GM21381 (cell line): ENCODE data around the gene MAP2K7.
A peak's percentile ranks its signal among the peaks of the same experiment; 100 is the strongest.

ENCODE experiments used
- ATAC-seq: cut with Tn5 transposase; IDR thresholded peaks from one replicate; pipeline ENCODE4 v1.9.1; 2021; ENCODE audit warnings: mild to moderate bottlenecking, moderate library complexity; ENCODE audit not compliant: unreplicated experiment

MAP2K7 gene

DNA sequence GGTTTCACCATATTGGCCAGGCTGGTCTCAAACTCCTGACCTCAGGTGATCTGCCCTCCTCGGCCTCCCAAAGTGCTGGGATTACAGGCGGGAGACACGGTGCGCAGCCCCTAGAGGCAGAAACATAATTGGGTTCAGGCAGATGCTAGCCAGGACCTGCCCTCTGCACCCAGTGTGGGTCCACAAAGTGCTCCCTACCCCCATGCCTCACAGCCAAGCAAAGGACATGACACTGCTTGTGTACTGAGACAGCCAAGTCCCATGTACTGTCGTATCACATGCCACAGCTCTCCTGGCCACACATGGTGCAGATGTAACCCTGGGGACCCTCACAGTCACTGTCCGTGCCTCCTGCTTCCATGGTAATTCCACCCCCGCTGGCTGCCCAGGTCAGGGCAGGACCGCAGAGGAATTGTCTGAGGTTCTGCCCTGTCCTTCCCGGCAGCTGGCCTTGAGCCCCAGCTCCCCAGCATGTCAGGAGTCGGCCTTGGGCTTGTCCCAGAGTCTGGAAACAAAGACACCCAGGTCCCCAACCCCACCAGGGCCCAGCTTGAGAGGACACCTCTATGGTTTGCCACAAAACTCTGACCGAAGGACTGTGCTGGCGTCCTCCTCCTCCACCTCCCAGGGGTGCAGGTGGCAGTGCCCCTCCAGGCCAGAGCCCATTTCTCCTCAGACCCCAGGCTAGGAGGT is 37.1 kb upstream of the MAP2K7 start:
- ATAC-seq: no peak

DNA sequence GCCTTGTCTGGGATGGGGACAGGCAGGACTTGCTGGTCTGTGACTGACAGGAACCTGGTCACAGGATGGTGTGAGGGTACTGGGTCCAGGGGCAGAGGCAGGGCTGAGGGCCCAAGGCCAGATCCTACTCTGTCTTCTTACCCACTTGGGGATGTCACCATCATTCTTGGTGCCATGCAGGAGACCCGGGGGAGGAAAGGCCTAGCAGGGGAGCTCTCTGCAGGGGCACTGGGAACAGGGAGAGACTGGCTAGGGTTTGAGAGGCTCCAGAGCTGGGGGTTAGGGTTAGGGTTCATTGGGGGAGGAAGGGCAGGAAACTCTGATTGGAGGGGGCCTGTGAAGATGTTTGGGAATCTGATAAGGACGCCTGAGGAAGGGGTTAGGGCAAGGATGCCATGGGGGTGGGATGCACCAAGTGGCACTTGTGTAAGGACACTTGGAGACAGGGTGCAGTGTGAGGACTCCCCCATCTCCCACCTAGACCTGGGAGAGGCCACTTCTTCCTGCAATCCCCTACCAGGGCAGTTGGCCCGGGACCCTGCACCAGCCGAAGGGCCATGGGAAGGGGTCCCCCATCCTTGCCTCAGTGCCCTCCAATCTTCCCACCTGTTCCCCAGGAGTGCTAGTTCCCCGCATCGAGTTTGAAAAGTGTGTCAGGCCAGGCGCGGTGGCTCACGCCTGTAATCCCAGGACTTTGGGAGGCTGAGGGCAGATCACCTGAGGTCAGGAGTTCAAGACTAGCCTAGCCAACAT is 36.4 kb upstream of the MAP2K7 start:
- ATAC-seq: no peak

DNA sequence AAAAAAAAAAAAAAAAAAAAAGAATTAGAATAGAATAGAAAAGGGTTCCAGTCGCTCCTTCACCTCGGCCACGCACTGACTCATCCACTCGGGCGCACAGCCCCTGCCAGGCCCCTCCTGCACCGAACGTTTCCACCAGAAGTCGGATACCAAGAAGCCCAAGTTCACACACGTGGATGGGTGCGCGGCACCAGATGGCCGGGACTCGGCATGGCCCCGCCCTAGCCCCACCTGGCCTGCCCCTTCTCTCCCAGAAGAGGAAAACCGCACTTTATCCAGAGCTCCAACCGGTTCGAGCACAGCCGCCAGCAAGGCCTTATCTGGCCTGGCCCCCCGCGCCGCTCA is 35.4 kb upstream of the MAP2K7 start:
- no peak for ATAC-seq

DNA sequence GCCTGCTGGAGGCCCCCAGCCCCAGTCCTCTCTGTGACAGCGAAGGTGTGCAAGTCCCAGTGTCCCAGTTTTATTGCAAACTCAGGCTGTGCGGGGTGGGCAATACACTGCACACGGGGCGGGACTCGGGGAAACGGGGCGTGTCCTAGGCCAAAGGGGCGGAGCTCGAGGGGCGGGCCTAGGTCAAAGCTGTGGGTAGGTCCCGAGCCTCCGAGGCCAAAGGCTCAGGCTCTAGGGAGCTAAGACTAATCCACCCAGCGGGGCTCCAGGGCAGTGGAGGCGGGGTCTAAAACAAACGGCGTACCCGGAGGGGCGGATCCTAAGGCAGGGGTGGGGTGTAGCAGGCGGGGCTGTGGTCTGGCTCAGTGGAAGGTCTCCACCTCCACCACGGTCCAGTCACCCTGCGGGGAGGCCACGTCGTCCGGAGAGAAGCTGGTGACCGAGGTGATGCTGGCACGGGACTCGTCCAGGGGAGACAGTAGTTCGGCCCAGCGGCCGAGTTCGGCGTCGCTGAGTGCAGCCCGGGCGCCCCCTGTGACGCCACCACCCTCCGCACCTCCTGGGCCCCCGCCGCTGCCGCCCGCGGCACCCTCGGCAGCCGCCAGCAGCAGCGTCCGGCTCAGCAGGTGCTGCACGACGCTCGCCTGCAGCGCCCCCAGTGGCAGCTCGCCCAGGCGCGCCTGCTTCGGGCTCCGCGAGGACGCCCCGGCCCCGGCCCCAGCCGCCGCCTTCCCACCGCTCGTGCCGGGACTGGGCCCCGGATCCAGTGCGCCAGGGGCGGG is 34.8 kb upstream of the MAP2K7 start:
- ATAC-seq: peak; percentile 57

DNA sequence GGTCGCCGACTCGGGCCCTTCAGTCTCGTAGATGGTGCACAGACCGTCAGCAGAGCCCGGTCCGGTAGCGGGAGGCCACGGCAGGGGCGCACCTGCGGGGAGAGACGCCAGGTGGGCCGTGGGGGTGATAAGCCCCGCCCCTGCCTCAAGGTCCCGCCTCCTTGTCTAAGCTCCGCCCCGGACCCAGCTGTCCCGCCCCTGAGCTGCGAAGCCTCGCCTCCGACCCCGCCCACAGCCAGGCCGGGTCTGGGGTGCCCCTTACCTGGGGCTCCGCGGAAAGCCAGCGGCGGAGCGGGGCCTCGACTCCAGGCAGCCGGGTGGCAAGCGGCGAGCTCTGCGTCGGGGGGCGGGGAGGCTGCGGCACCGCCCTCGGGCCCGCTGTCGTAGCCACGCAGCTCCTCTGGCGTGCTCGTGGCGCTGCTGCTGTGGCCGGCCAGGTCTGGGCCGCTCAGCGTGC is 34.2 kb upstream of the MAP2K7 start:
- ATAC-seq: peak; percentile 41

DNA sequence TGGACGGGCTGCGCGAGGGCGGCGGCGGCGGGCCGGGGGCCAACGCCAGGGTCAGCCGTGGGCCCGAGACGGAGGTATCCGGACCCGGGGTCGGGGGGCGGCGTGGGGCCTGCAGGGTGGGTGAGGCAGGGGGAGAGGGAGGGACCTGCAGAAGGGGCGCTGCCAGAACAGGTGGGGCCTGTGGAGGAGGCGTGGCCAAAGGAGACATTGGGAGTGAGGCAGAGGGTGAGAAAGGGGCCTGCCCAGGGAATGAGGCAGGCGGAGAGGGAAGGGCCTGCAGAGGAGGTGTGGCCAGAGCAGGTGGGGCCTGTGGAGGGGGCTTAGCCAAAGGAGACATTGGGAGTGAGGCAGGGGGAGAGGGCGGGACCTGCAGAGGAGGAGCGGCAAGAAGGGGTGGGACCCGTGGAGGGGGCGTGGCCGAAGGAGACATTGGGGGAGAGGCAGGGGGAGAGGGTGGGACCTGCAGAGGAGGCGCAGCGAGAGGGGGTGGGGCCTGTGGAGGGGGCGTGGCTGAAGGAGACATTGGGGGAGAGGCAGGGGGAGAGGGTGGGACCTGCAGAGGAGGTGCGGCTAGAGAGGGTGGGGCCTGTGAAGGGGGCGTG is 33.7 kb upstream of the MAP2K7 start:
- ATAC-seq: no peak

DNA sequence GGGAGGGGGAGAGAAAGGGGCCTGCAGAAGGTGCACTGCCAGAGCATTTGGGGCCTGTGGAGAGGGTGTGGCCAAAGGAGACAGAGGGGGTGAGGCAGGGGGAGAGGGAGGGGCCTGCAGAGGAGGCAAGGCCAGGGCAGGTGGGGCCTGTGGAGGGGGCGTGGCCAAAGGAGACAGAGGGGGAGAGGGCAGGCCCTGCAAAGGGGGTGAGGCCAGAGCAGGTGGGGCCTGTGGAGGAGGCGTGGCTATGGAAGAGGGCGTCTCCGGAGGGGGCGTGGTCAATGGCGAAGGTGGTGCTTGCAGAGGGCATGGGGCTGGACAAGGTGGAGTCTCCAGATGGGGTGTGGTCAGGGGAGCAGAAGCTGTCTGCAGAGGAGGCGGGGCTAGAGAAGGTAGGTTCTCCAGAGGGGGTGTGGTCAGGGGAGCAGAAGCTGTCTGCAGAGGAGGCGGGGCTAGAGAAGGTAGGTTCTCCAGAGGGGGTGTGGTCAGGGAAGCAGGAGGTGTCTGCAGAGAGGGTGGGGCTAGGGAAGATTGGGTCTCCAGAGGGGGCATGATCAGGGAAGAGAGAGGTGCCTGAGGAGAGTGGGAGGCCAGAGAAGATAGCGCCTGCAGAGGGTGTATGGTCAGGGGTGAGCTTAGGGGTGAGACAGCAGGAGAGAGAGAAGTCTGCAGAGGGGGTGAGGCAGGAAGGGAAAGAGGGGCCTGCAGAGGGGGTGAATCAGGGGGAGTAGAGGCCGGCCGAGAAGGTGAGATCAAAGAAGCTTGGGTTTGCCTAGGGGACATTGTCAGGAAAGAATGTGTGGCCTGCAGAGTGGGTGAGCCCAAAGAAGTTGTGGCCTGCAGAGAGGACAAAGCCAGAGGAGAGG is 32.9 kb upstream of the MAP2K7 start:
- ATAC-seq: no peak

DNA sequence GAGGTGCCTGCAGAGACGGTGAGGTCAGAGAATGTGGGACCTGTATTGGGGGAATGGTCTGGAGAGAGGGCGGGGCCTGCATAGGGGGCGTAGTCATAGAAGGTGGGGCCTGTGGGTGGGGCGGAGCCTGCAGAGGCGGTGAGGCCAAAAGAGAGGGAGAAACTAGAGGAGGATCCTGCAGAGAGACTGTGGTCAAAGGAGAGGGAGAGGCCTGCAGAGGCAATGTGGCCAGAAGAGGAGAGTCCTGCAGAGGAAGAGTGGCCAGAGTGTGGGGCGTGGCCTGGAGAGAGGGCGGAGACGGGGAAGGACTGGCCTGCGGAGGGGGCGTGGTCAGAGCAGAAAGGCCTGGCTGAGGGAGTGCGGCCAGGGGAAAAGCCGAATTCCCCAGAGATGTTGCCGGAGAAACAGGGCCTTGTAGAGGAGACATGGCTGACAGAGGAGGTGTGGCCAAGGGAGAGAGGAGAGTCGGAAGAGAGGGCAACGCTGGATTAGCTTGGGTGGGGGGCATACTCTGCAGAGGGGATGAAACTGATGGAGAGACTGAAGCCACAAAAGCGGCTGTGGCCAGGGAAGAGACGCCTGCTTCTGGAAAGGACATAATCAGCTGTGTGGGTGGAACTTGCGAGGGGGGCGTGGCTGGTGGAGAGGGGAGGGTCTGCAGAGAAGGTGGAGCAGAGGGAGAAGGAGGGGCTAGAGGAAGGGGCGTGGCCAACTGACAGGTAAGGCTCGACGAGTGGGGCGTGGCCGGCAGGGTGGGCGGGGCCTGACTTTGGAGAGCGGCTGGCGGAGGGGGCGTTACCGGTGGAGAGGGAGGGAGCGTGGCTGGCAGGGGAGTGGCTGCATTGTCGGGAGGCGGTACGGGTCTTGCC is 32.0 kb upstream of the MAP2K7 start:
- ATAC-seq: no peak

DNA sequence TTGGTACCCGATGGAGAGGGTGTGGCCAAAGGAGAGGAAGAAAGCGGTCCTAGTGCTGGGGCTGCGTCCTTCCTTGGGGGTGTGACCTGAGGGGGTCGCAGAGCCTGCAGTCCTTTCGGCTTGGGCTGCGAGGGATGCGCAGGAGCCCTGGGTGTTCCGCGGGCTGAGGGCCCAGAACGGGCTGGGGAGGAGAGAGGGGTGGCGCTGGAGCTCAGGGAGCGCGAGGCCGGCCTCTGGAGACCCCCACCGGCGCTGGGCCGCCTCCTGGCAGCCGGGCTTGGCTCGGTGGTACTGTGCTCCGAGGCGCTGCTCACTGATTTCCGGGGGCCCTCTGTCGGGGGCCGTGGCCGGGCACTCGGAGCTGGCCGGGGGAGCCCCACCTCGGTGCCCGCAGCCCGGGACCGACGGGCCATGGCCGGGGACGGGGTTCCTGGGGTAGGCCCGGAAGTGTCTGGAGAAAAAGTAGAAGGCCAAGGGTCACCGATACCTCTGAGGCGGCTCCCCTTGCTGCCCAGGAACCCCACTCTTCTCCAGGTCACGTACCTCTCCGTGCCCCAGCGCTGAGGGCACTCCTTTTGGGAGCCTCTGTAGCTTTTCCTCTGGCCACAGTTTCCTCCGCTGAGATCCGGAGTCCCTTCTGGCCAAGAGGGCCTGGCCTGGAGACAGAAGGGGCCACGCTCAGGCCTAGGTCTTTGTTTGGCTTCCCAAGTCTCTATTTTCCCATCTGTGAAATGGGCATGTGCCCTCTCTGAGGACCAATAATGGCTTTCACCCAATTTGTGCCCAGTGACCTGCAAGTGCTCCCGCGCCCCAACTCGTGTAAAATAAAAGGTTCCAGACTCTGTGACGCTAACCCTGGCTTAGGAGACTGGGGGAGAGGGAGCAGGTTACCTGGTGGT is 31.1 kb upstream of the MAP2K7 start:
- ATAC-seq: no peak

DNA sequence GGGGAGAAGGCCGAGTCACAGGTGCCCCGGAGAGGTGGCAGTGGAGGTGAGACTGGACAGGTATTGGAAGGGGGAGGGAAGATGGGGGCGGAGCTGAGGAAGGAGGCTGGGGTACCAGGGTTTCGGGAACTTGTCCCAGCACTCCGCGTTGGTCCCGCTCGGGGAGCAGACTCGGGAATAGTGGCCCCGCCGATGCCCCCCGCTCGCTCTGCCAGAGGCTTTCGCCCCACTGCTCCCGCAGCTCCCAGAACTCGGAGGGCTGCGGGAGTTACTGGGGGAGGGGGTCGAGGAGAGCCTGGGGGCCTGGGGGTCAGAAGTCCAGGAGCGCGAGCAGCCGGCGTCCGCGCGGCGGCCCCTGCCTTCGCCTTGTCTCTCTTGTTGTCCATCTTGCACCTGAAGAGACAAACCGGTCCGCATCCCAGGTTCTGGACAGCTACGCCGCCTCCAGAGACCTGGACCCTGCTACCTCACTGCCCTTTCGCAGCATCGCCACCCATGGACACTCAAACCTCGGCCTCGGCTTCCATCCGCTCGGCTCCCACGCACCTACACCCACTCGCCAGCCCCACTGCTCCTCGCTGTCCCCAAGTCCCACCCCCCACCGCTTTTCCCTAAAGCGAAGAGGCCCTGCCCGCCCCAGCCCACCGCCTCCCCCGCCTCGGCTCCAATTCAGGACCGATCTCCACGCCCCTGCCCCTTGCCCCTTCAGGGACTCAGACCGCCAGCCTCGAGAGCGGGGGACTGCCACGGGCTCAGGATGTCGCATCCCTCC is 30.2 kb upstream of the MAP2K7 start:
- ATAC-seq: no peak

DNA sequence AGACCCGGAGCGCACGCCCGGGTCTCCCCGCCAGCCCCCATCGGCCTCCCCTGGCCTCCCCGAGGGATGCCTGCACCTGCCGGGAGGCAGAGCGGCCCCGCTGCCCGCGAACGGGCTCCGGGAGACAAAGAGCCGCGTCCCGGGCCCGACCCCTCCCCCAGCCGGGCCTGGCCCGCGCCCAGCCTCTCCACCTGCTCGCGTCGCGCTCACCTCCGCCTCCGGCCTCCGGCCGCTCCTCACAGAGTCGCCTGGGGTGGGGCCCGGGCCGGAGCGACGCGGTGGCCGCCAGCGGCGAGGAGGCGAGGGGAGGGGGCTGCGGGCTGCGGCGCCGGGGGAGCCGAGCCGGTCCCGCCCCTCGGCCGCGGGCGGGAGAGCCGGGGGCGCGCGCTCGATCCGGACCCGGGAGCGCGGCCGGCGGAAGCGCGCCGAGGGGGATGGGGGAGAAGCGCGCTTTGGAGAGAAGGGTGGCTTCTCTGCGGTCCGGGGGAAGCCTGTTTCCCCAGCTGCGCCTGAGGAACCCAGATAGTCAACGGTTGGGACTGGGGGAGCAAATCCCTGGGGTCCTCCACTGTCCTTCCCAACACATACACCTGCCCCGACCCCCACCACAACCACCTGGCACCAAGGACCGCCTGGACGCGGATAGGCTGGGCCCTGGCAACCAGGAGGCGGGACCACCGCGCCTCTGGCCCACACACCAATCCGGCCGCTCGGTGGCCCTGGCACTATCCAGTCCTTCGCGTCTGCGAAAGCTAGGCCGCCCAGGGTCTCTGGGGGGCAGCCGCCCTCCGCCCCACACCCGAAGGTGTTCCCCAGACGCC is 29.4 kb upstream of the MAP2K7 start, which contains the start of gene PRR36:
PRR36 (minus strand) TSS at position 315 of the 821 bp plus-strand sequence. CDS start 701 bp downstream, outside the sequence.
- ATAC-seq: no peak

DNA sequence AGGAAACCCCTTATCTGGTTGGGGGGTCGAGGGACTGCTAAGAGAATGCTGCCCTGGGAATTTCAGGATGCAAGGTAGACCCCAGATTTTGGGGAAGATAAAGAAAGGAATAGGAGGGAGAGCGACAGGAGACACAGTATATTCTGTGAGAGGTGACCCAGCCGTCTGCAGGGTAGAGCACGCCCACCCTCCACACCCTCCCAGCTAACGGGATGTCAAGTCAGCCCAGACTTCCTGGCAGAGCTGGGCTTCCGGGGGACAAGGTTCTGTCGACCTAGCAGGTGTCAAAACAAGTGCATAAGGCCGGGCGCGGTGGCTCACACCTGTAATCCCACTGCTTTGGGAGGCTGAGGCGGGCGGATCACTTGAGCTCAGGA is 28.8 kb upstream of the MAP2K7 start:
- ATAC-seq: no peak

DNA sequence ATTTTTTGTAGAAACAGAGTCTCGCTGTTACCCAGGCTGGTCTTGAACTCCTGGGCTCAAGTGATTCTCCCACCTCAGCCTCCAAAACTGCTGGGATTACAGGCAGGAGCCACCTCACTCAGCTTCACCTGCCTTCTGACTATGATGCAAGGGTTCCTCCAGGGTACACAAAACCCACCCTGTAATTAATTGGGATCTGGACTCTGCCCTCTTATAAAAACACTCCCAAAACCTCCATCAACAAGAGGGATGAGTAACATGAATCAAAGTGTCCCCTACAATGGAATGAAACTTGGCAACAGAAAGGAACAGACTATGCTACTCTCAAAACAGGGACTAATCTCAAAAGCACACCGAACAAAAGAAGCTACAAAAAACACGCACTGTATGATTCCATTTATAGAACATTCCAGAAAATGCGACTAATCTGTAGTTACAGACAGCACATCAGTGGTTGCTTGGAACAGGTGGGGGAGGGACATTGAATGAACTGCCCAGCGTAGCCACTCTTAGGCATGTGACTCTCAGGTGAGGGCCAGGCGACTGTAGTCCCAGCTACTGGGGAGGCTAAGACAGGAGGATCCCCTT is 26.3 kb upstream of the MAP2K7 start:
- ATAC-seq: no peak

DNA sequence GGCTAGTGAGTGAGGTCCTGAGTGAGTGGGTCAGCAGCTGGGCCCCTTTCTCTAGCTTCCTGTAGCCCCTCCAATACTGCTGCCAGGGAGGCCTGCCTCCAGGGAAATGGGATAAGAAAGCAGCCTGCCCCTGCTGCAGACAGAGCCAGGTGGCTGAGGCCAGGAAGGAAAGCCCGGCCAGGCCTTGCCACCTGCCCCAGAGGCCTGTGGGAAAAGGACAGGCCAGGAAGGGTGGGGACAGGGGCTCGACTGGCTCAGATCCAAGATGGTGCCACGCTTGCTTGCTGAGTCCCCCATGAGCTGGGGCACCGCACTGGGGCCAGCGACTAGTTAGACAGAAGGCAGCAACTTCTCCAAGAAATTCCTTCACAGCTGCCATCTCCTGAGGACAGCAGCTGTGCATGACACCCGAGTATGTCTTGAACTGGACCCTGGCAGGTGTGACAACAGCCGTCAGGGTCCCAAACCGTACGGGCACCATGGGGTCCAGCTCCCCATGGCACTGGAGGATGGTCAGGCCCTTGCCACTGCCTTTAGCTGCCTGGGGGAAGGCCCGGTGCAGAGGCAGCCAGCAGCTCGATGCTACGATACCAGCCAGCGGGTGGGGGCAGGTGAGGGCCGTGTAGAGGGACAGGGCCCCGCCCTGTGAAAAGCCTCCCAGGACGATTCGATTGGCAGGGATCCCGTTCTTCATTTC is 24.4 kb upstream of the MAP2K7 start:
- no peak for ATAC-seq

DNA sequence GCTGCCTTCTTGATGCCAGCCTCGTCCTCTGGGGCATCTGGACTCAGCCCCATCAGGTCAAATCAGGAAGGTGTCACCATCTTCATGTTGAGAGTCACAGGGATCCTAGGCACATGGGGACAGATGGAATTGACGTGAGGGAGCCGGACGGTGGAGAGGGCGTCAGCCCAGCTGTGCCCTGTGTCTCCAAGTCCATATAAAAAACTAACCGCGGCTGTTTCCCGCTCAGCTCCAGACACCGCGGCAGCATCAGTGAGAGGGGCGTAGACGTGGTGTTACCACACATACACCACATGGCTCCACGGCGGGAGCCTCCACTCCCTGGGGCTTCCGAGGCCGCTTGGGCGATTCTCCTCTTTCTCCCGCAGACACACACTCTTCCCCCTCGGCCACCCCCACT is 23.8 kb upstream of the MAP2K7 start:
- no peak for ATAC-seq

DNA sequence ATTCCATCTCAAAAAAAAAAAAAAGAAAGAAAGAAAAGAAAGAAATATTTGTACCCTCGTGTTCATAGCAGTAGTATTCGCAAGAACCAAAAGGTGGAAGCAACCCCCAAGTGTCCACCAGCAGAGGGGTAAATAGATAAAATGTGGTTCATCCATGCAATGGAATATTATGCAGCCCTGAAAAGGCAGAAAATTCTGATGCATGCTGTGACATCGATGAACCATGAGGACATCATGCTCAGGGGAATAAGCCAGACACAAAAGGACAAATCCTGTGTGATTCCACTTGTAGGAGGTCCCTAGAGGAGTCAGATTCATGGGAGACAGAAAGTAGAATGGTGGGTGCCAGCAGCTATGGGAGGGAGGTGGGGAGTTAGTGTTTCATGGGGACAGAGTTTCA is 21.8 kb upstream of the MAP2K7 start:
- ATAC-seq: no peak
